ENCODE data around the gene FBXO44. TPM values are rescaled to one million over a fixed set of nuclear protein-coding genes. Genes with fewer than 3 reads are reported as not detected.

The FBXO44 gene
- total RNA-seq, 1 experiment from 2014 or later = 19.3 TPM

GRCh38 chr1:11706292-11706691 is 51.6 kb downstream of the FBXO44 start:
- ChIA-PET CTCF (no interaction called here), POLR2A (ENCODE audit: low non-redundant PET) (no interaction called here)

GRCh38 chr1:11707621-11708276 is 53.1 kb downstream of the FBXO44 start:
- ChIA-PET CTCF (interaction anchor here (1.4 to 1.8 kb wide), 2 partner anchors 23 to 44 kb away, joined by 4 read pairs; partner anchors contain the start of gene FBXO6), POLR2A (ENCODE audit: low non-redundant PET) (no interaction called here)
- H3K4me1 ChIP-seq (ENCODE audit: insufficient read depth, low read length, poor library complexity, severe bottlenecking) = peaks cover 37% of the 10 kb centered on the region
- intact Hi-C loops (cut with micrococcal nuclease; ENCODE audit: unreplicated experiment) = no loop called here
- H3K4me3 ChIP-seq (ENCODE audit: low read depth, low read length, poor library complexity, severe bottlenecking) = no peak overlapping the region
- H3K27me3 ChIP-seq (replicated peaks; ENCODE audit: insufficient read depth, low read depth, low read length, poor library complexity) = no peaks in the 10 kb centered on the region
- H3K9me3 ChIP-seq (ENCODE audit: low read depth, low read length, poor library complexity, severe bottlenecking) = no peaks in the 10 kb centered on the region
- no peaks in the 10 kb centered on the region for H3K36me3 ChIP-seq (ENCODE audit: insufficient read depth, low read length, poor library complexity, severe bottlenecking)
- DNase-seq (ENCODE audit: low spot score) = peak; percentile 94
- no peak overlapping the region for H3K27ac ChIP-seq (ENCODE audit: low read depth, low read length, poor library complexity, severe bottlenecking)
- TF ChIP-seq CTCF (conservative IDR thresholded peaks at IDR 0.05; ENCODE audit: low read depth, low read length) = no peak
- BruUV-seq (replicated peaks) = no TSS peak

More at GRCh38 chr1:11706292-11706691, 51.6 kb downstream of the FBXO44 start:
- Histone ChIP-seq H3K4me1 (ENCODE audit: insufficient read depth, low read length, poor library complexity, severe bottlenecking) (peaks cover 49% of the 10 kb centered on the region), H3K9me3 (ENCODE audit: low read depth, low read length, poor library complexity, severe bottlenecking) (no peaks in the 10 kb centered on the region), H3K4me3 (ENCODE audit: low read depth, low read length, poor library complexity, severe bottlenecking) (no peak overlapping the region), H3K27me3 (replicated peaks; ENCODE audit: insufficient read depth, low read depth, low read length, poor library complexity) (no peaks in the 10 kb centered on the region), H3K27ac (ENCODE audit: low read depth, low read length, poor library complexity, severe bottlenecking) (no peak overlapping the region), H3K36me3 (ENCODE audit: insufficient read depth, low read length, poor library complexity, severe bottlenecking) (no peaks in the 10 kb centered on the region)
- DNase-seq (ENCODE audit: low spot score) = no peak
- intact Hi-C loops (cut with micrococcal nuclease; ENCODE audit: unreplicated experiment) = no loop called here
- BruUV-seq (replicated peaks) = no TSS peak
- no peak for TF ChIP-seq EZH2 (IDR thresholded peaks at IDR 0.05; ENCODE audit: borderline replicate concordance, low read depth, low read length, poor library complexity, severe bottlenecking)
- TF ChIP-seq CTCF (conservative IDR thresholded peaks at IDR 0.05; ENCODE audit: low read depth, low read length) = no peak

- CTCF ChIA-PET = interaction anchor here (1.0 to 1.8 kb wide), 2 partner anchors 22 to 46 kb away, joined by 4 to 6 read pairs; no protein-coding TSS in a partner anchor
- no peak for DNase-seq (ENCODE audit: low spot score)
- Histone ChIP-seq H3K9me3 (ENCODE audit: low read depth, low read length, poor library complexity, severe bottlenecking) (no peaks in the 10 kb centered on the region), H3K27me3 (replicated peaks; ENCODE audit: insufficient read depth, low read depth, low read length, poor library complexity) (no peaks in the 10 kb centered on the region), H3K36me3 (ENCODE audit: insufficient read depth, low read length, poor library complexity, severe bottlenecking) (no peaks in the 10 kb centered on the region), H3K27ac (ENCODE audit: low read depth, low read length, poor library complexity, severe bottlenecking) (no peak overlapping the region), H3K4me1 (ENCODE audit: insufficient read depth, low read length, poor library complexity, severe bottlenecking) (peaks cover 36% of the 10 kb centered on the region), H3K4me3 (ENCODE audit: low read depth, low read length, poor library complexity, severe bottlenecking) (no peak overlapping the region)
- intact Hi-C loops (cut with micrococcal nuclease; ENCODE audit: unreplicated experiment) = no loop called here
- no peak for TF ChIP-seq CTCF (conservative IDR thresholded peaks at IDR 0.05; ENCODE audit: low read depth, low read length)
- TF ChIP-seq EZH2 (IDR thresholded peaks at IDR 0.05; ENCODE audit: borderline replicate concordance, low read depth, low read length, poor library complexity, severe bottlenecking) = no peak
- BruUV-seq (replicated peaks) = no TSS peak
- POLR2A ChIA-PET (ENCODE audit: low non-redundant PET) = no interaction called here
These were observed 54.1 kb downstream of the FBXO44 start for GRCh38 chr1:11708554-11709350.
